ENCODE results near the gene PMAIP1. TPM values are rescaled to one million over a fixed set of nuclear protein-coding genes. Genes with fewer than 3 reads are reported as not detected.
"Not testable (repeated sequence)": the region's sequence is repeated elsewhere in the genome, so short reads cannot be mapped to it uniquely, and the experiment has no call there.

PMAIP1 gene
- total RNA-seq, 1 donor from 2014 or later, result 14.3 TPM

DNA sequence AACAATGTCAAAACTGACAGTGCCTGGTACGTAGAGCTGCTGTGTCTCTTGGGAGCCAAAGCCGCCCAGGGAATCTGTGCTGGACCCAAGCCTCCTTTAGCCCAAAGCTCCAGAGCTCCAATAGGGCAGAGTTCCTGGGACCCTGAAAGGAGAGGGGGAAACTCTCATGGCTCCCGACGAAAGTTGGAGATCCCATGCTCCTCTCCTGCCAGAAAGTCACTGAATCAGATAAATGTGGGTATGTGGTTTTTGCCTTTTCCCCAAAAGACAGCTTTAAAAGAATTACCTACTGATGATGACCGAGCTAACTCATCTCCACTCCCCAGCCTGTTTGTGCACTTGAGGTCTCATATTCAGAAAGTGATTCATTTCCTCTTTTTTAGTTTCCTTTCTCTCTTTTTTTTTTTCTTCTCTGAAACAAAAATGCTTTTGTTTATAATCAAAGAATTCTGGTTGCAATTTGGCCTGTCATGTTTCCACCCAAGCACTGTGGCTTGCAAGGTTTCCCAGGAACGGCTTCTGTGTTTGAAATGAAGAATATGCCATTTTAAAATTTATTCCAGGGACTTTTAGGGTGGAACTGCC, 14.1 kb upstream of the PMAIP1 start:
- peak; percentile 65 for DNase-seq

DNA sequence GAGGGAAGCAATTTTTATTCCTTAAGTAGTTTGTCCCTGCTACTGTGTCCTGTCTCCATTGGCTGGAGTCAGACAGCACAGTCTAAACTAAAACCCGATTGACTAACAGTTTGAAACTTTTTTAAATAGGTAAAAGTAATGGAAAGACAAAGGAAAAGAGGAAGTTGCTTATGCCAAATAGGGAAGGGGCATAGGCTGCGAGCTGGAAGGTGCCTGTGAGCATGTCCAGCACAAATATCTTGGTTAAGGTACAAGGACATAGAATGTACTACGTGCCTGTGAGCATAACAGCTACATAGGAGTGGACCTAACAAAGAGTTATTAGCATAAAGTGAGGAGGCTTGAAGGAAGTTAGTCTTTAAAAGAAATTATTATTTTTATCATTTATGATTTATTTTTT, 13.4 kb upstream of the PMAIP1 start:
- not testable (repeated sequence) for DNase-seq

DNA sequence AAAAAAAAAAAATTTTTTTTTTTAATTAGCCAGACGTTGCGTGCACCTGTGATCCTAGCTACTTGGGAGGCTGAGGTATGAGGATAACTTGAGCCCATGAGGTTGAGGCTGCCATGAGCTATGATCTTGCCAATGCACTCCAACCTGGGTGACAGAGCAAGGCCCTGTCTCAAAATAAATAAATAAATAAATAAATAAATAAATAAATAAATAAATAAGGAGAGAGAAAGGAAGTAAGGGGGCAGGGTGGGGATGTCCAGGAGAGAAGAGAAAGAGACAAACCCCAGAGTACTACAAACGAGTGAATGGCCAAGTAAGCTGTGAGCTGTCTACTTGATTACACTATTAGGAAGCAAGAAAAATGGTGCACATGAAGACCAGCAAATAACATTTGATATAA, 7.7 kb upstream of the PMAIP1 start:
- no peak for DNase-seq

DNA sequence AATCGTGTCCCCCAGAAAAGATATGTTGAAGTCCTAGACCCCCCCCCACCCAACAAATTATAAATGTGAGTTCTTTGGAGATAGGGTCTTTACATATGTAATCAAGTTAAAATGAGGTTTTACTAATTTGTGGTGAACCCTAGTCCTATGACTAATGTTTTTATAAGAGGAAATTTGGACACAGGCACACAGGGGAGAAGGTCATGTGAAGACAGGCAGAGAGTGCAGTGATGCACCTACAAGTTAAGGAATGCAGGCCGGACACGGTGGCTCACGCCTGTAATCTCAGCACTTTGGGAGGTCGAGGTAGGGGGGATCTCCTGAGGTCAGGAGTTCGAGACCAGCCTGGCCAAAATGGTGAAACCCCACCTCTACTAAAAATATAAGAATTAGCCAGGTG, 5.8 kb upstream of the PMAIP1 start:
- DNase-seq, result no peak

DNA sequence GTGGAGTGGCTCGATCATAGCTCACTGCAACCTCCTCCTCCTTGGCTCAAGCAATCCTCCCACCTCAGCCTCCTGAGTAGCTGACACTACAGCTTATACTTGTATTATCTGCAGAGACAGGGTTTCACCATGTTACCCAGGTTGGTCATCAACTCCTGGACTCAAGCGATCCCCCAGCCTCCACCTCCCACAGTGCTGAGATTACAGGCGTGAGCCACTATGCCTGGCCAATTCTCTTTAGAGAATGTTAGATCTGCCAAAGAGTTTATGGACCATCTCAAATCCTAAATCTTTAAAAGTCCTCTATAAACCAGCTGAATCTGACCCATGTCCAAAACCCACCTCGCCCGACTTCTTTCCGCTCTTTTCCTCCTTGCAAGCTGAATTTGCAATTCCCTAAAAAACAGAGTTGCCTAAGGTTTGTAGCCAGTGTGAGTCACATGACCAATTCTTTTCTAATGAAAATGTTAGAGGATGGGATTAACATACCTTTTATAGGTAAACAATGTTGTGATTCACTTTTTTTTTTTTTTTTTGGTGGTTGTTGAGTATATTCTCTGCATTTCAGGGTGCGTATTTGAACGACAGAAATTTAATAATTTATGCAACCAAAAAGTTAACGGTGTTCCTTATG, 2.4 kb upstream of the PMAIP1 start:
- no peak for DNase-seq

DNA sequence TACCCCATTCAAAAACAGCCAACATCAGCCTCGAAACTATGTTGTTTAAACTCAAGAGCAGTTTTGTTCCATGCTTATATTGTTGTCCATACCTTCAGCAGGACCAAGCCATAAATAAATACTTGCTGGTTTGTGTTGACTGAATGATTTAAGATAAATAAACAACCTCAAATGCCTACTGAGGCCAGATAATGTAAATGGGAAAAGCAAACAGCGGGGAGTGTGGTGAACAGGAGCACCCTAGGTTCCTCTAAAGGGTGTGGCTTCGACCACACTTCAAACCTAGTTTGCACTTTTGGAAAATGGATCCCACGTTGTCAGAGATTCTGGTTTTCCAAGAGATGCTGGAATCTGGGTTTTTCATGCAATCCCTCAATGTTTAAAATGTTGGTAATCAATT, 1.7 kb upstream of the PMAIP1 start:
- DNase-seq, result no peak

DNA sequence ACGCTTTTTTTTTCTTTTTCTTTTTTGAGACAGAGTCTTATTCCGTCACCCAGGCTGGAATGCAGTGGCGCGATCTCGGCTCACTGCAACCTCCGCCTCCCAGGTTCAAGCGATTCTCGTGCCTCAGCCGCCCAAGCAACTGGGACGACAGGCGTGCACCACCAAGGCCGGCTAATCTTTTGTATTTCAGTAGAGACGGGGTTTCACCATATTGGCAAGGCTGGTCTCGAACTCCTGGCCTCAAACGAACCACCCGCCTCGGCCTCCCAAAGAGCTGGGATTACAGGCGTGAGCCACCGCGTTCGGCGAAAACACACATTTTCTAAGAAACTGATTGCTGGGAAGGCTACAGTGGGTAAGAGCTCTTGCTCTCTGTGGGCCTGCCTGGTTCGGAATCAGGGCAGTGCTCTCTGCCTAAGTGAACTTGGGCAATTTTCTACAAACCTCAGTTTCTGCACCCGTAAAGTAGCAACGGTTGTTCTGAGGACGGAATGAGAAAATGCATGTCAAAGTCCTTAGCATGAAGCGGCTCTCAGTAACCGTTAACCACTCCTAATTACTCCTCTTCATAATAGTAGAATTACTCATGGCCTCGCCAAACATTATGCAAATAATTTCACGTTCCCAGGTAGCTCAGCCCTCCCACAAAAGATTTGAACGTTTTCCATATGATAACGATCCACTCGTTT, 1.0 kb upstream of the PMAIP1 start:
- DNase-seq, result no peak

DNA sequence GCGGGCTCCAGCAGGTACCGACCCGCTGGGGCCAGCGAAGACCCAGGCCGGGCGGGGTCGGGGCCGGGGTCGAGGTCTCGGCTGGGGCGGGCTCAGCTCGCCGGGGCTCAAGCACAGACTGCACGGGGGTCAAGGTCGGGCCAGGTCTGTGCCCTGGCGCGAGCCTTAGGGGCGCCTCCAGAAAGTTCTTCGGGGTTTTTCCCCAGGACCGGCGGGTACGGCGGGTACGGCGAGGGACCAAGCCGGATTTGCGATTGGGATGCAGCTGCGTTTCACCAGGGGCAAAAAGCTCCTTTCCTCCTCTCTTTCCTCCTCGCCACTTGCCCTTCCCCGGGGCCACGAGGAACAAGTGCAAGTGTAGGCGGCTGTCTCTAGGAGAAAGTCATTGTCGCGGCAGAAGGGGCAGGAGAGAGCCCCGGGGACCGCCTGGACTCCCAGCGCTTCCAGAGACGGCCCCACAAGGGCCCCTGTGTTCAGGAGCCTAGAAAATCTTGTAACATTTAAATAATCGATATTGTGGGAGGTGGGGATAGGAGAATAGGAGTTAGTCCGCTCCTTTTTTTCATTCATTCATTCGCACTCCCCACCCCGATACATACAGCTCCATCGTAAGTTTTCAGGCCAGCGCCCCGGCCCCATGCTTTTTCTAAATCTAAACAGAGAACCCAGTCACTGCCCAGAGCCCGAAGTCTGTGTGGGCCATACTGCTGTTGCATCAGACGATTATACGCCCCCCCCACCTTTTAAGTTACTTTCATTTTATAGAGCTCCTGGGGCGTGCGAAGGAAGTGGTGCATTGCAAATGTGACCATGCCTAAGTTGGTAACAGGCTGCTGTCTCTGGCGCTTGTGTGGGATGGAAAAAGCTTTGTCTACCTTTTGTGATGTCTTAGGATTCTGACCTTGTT, 679 bp downstream of the PMAIP1 start:
- peak; percentile 83 for DNase-seq

DNA sequence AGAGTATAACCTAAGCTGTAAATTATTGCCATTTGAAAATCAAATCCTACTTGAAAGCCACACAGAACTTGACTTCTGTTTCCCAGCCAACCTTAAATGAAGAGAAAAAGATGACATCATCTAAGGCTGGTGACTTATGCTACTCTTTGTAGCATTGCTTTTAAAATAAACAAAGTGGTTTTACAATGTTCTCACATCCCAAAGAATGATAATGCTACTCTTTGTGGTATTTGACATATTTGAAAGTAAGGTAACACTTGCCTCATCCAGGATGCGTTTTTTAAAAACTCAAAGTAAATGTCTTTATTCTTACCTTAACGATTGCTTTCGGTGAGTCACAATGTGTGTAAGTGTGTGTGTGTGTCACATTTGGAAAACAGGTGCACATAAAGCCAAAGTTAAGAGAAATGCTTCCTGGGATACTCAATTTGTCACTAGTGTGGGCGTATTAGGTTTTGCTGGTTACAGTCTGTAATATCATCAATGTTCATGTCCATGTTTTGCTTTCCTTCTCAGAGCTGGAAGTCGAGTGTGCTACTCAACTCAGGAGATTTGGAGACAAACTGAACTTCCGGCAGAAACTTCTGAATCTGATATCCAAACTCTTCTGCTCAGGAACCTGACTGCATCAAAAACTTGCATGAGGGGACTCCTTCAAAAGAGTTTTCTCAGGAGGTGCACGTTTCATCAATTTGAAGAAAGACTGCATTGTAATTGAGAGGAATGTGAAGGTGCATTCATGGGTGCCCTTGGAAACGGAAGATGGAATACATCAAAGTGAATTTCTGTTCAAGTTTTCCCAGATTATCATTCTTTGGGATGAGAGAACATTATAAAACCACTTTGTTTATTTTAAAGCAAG, 2.6 kb downstream of the PMAIP1 start:
- peak; percentile 68 for DNase-seq

DNA sequence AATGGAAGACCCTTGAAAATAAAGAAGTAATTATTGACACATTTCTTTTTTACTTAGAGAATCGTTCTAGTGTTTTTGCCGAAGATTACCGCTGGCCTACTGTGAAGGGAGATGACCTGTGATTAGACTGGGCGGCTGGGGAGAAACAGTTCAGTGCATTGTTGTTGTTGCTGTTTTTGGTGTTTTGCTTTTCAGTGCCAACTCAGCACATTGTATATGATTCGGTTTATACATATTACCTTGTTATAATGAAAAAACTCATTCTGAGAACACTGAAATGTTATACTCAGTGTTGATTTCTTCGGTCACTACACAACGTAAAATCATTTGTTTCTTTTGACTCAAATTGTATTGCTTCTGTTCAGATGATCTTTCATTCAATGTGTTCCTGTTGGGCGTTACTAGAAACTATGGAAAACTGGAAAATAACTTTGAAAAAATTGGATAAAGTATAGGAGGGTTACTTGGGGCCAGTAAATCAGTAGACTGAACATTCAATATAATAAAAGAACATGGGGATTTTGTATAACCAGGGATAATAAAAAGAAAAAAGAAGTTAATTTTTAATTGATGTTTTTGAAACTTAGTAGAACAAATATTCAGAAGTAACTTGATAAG, 3.3 kb downstream of the PMAIP1 start:
- no peak for DNase-seq

DNA sequence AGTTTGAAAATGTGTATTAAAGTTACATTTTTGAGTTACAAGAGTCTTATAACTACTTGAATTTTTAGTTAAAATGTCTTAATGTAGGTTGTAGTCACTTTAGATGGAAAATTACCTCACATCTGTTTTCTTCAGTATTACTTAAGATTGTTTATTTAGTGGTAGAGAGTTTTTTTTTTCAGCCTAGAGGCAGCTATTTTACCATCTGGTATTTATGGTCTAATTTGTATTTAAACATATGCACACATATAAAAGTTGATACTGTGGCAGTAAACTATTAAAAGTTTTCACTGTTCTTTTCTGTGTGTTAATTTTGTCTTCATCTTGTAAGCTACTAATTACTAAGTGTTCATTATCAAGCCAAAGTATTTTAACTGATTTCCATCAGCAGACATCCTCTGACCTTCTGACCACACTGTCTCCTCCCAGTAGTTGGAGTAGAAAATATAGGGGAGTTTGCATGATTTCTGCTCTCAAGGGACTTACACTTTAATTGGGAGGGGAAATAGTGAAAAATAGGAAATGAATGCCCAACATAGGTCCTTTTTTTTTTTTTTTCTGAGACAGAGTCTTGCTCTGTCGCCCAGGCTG, 4.3 kb downstream of the PMAIP1 start:
- DNase-seq, result no peak

DNA sequence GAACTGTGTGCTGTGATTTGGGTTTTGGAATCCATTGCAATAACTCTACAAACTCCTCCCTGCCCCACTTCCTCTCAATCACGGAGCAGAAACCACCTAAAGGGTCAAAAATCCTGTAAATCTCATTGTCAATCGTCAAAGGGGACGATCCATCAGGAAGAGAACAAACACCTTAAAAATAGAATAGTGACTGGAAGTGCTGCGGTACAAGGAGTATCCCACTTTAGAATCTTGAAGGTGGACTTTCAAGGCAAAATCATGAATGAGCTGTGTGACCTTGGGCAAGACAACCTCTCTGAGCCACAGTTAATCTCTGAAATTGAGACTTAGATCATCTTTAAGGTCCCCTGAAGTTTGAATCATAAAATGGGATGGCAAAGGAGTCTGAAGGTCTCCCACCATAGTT, 5.9 kb downstream of the PMAIP1 start:
- no peak for DNase-seq

DNA sequence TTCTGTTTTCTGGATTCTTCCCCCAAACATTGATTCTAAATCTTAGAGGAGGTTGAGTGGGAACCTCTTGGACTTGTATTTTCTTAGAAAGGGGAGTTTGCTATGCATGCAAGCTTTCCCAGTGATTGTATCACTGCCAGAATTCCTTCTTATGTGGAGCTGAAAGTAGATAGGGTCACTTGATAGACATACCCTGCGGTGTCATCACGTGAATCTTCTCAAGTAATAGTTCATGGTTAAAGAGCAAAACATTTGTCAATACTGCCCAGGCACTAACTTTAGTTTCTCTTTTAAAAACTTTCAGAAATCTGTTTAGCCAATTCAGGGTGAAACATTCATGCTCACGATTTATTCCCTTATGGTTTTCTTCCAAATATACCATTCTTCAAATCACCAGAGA, 6.4 kb downstream of the PMAIP1 start:
- no peak for DNase-seq

DNA sequence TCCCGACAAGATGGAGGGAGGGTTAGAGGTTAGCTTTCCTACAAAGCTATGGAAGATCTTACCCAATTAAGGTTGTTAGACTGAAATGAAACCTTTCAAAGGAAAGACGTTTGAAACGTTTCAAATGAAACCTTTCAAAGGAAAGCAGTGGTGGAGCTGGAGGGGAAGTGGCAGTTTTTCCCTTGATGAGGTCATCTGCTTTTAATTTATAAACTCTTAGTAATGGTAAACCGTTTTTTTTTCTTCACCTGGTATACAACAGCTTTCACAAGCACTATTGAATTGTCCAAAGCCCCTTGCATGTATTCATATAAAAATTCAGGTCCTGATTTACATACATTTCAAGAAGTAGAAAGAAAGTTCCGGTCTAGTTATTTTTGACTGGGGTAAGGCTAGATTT, 7.4 kb downstream of the PMAIP1 start:
- DNase-seq, result peak; percentile 57

DNA sequence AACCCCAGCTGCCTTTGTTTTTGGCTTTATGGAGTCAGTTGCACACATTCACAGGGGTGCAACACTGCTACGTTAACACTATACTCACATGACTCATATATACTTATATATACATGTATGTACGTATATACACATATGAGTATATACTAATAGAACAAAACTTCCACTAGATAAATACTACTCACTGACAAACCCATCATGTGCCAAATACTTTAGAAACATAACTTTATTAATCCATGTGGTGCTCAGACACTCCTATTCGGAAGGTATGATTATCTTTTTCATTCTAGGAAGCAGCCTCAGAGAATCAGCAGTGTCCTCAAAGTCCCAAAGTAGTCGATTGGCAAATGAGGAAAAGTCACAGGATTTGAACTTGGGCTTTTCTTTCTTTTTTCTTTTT, 7.9 kb downstream of the PMAIP1 start:
- no peak for DNase-seq

DNA sequence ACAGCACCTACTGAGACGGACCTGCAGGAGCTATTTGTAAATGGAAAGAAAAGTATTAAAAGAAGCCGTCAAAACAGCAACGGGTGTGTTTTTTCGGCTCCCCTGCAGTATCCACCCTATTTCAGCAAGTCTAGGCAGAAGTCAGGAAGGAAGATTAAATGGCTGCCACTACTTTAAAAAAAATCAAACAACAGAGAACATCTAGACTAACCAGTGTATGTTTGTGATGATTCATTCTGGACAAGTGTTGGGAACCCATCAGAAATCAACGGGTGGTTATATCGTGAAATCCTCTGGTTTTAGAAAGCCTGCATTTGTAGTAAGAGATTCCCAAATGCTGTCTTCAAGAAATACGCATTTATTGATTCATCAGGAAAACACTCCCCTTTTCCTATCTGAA, 9.0 kb downstream of the PMAIP1 start:
- DNase-seq, result peak; percentile 45

DNA sequence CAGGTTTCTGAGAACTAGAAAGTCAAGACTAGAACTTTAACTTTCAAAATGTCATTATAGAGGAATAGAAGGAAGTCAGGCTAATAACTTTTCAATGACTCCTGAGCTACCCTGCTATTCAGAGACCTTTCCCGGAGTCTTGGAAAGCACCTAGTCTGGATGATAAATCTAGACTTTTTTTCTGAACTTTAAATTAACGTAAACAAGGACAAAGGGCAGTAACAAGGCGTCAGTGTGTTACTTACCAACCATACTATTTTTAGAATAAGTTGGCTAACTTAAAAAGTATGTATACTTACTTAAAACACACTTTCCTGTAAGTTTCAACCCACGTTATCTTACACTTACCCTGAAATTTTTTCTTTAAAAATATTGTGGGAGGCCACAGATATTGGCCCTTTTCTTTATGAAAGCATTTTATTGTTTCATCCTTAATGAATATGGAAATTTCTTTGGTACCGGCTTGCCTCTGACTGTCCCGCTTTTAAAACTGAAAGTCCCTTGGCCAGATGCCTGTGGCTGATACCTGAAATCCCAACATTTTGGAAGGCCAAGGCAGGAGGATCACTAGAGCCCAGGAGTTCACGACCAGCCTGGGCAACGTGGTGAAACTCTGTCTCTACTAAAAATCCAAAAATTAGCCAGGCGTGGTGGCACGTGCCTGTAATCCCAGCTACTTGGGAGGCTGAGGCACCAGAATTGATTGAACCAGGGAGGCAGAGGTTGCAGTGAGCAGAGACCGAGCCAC, 9.7 kb downstream of the PMAIP1 start:
- peak; percentile 59 for DNase-seq

DNA sequence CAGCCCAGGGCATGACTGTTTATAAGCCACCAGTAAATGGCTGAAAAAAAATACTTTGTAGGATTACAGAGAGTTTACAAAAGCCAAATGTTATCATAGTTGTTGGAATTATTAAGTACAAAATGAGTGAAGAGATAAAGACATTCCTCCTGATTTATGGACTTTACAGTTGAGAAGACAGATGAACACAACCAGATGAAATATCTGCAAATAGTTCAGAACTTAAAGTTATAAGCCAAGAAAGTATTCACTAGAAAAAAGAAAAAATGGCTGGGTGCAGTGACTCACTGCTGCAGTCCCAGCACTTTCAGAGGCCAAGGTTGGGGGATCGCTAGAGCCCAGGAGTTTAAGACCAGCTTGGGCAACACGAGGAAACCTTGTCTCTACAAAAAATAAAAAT, 11.2 kb downstream of the PMAIP1 start:
- no peak for DNase-seq

DNA sequence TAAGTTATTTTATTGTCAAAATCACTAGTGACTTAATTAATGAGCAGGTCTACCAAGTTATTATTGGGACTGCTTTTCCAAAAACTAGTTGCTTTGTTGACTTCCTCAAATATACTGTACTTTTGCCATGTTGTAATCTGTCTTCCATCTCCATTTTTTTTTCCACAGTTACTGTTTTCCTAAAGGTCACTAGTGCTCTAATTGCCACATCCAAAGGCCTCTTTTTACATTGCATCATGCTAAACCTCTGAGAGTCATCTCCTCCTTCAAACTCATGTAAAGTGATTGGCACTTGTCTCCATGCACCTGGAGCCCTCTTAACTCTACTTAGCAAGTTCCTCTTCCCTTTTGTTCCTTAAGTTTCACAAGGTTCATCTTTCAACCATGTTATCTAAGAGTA, 11.8 kb downstream of the PMAIP1 start:
- no peak for DNase-seq

DNA sequence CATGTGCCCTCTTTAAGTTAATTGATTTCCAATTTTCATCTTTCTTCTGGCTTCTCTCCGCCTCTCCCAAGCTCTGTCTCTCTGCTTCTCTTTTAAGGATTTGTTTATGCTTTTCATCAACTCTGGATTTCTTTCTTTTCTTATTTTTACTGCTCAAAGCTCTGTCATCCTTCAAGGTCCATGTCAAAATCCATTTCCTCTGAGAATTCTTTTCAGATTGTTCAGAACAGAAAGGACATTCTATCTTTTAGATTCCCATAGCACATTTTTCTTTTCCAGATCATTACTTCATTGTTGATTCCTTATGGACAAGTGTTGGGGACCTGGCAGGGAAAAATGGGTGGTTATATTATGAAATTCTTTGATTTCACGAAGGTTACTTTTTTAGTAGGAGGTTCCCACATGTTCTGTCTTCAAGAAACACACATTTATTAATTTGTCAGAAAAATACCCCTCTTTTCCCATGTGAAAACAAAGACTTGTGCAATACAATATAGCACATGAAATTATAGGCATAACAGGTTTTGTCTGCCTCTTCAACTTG, 12.3 kb downstream of the PMAIP1 start:
- DNase-seq, result no peak

Measured in dermis blood vessel endothelial cell (primary cell).